Ishikawa (cell line): ENCODE data around the gene TOMM6.

Experiments used
- CEBPB ChIP-seq: IDR thresholded peaks from 2 replicates; pipeline ENCODE4 v1.6.1; 2012
- CREB1 ChIP-seq: IDR thresholded peaks from 2 replicates; pipeline ENCODE4 v1.6.1; 2012; ENCODE audit warnings: low read depth
- EGR1 ChIP-seq: IDR thresholded peaks from 2 replicates; pipeline ENCODE4 v1.6.1; 2012
- EP300 ChIP-seq: IDR thresholded peaks from 2 replicates; pipeline ENCODE4 v1.6.1; 2012; ENCODE audit warnings: borderline replicate concordance
- FOXM1 ChIP-seq: IDR thresholded peaks from 2 replicates; pipeline ENCODE4 v1.6.1; 2012; ENCODE audit warnings: low read depth, borderline replicate concordance
- NFIC ChIP-seq: IDR thresholded peaks from 2 replicates; pipeline ENCODE4 v1.6.1; 2012
- RAD21 ChIP-seq: IDR thresholded peaks from 2 replicates; pipeline ENCODE4 v1.6.1; 2012; ENCODE audit warnings: low read depth
- TAF1 ChIP-seq: IDR thresholded peaks from 2 replicates; pipeline ENCODE4 v1.6.1; 2012; ENCODE audit warnings: low read depth, mild to moderate bottlenecking
- TCF12 ChIP-seq: IDR thresholded peaks from 2 replicates; pipeline ENCODE4 v1.6.1; 2012; ENCODE audit warnings: low read depth
- TEAD4 ChIP-seq: IDR thresholded peaks from 2 replicates; pipeline ENCODE4 v1.6.1; 2012
- YY1 ChIP-seq: IDR thresholded peaks from 2 replicates; pipeline ENCODE4 v1.6.1; 2012; ENCODE audit warnings: low read depth
- ZBTB7A ChIP-seq: IDR thresholded peaks from 2 replicates; pipeline ENCODE4 v1.6.1; 2012; ENCODE audit warnings: low read depth
- TF ChIP-seq, protein P1 (sequence below): IDR thresholded peaks from 2 replicates; pipeline ENCODE4 v1.6.1; 2012; ENCODE audit warnings: low read depth, mild to moderate bottlenecking
- TF ChIP-seq, protein P2 (sequence below): IDR thresholded peaks from 2 replicates; pipeline ENCODE4 v1.6.1; 2012
- TF ChIP-seq, protein P3 (sequence below): IDR thresholded peaks from 2 replicates; pipeline ENCODE4 v1.6.1; 2012

The TOMM6 gene

DNA sequence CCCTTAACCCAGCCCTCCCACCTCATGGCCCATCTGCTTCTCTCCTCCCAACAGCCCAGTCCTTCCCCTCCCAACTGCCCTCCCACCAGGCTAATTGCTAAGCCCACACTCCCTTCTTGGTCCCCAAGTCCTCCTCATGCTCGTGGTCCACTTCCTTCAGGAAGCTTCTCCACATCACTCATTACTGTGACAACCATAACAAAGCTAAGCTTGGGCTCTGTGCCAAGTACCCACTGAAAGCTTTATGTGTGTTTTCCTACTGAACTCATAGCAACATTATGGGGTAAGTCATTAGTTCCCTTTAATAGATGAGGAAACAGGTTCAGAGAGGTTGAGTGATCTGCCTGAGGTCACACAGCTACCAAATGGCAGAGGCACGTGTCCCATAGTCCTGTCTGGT is 24.0 kb upstream of the TOMM6 start:
- TF ChIP-seq TCF12 (no peak), CREB1 (no peak), NFIC (no peak), FOXM1 (no peak), ZBTB7A (no peak), RAD21 (no peak), EGR1 (no peak), TAF1 (no peak), YY1 (no peak), EP300 (no peak), TEAD4 (no peak), CEBPB (no peak)
- TF ChIP-seq, protein P1, sequence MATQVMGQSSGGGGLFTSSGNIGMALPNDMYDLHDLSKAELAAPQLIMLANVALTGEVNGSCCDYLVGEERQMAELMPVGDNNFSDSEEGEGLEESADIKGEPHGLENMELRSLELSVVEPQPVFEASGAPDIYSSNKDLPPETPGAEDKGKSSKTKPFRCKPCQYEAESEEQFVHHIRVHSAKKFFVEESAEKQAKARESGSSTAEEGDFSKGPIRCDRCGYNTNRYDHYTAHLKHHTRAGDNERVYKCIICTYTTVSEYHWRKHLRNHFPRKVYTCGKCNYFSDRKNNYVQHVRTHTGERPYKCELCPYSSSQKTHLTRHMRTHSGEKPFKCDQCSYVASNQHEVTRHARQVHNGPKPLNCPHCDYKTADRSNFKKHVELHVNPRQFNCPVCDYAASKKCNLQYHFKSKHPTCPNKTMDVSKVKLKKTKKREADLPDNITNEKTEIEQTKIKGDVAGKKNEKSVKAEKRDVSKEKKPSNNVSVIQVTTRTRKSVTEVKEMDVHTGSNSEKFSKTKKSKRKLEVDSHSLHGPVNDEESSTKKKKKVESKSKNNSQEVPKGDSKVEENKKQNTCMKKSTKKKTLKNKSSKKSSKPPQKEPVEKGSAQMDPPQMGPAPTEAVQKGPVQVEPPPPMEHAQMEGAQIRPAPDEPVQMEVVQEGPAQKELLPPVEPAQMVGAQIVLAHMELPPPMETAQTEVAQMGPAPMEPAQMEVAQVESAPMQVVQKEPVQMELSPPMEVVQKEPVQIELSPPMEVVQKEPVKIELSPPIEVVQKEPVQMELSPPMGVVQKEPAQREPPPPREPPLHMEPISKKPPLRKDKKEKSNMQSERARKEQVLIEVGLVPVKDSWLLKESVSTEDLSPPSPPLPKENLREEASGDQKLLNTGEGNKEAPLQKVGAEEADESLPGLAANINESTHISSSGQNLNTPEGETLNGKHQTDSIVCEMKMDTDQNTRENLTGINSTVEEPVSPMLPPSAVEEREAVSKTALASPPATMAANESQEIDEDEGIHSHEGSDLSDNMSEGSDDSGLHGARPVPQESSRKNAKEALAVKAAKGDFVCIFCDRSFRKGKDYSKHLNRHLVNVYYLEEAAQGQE: no peak
- TF ChIP-seq, protein P2, sequence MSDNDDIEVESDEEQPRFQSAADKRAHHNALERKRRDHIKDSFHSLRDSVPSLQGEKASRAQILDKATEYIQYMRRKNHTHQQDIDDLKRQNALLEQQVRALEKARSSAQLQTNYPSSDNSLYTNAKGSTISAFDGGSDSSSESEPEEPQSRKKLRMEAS: no peak
- TF ChIP-seq, protein P3, sequence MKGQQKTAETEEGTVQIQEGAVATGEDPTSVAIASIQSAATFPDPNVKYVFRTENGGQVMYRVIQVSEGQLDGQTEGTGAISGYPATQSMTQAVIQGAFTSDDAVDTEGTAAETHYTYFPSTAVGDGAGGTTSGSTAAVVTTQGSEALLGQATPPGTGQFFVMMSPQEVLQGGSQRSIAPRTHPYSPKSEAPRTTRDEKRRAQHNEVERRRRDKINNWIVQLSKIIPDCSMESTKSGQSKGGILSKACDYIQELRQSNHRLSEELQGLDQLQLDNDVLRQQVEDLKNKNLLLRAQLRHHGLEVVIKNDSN: no peak

DNA sequence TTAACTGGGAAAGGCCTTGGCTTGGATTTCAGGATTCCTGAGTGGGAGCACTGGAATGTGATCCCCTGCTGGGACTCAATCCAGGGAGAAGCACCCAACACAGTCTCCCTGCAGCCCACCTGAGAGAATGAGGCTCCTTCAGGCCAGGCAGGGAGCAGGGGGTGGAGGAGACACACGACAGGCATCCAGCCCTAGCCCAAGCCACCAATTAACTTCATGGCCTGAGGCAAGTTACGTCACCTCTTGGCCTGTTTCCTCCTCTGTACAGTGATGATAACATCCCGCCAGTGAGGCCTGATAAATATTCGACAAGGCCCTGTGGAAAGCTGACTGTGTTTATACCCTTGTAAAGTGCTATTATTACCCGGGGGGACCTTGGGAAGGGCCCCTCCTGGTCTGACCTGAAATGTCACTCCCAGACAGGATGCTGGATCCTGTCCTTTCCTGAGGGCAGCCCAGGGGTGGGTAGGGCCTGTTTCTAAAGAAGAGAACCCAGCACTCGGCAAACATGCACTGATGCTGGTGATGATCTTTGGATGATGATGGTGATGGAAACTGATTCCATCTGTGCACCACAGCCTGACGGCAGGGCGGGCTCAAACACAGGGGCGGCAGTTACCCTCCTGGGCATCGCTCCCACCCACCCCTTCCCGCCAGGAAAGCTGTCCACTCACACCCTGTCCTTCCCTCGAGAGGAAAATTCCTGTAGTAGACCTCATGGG is 20.2 kb upstream of the TOMM6 start:
- TF ChIP-seq, protein P3: no peak
- TF ChIP-seq NFIC (peak; percentile 10; the same call in 1 of the 2 replicates), TEAD4 (no peak), ZBTB7A (no peak), YY1 (no peak), EGR1 (no peak)
- TF ChIP-seq, protein P2: no peak

DNA sequence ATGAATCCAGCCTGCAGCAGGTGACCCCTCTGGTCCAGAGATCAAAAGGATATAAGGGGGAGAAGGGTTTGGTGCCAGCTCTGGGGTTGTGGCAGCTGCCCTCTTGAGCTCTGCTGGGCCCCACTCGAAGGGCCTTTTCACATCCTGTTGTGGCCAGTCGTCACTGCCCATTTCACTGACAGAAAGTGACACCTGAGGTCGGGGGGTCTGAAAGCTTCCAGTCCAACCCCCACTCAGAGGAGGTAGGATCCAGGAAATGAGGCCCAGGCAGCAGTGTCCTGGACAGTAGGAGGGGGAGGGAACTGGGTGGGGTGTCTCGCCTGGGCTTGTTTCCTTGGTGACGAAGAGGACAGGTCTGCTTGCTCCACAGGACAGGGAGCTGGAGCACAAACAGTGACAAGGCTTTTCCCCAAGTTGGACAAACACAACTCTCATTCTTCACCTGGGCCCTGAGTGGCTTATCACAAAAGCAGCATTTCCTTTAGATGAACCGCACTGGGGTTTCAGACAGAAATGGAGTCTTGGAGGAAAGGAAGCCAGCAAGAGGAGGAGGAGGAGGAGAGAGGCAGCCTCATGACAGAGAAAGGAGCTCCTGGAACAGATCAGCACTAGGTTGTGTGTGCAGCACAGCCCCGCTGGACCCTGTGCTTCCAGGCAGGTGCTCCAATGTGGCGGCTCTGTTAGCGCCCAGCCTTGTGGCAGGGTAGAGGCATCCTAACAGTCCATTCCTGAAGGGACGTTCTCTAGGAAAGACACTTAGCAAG is 18.8 kb upstream of the TOMM6 start:
- TF ChIP-seq TCF12 (no peak), YY1 (no peak), TAF1 (no peak), EGR1 (no peak), ZBTB7A (no peak), NFIC (no peak), RAD21 (no peak), FOXM1 (no peak), CEBPB (no peak), CREB1 (no peak)
- TF ChIP-seq, protein P1: no peak
- TF ChIP-seq, protein P2: no peak

DNA sequence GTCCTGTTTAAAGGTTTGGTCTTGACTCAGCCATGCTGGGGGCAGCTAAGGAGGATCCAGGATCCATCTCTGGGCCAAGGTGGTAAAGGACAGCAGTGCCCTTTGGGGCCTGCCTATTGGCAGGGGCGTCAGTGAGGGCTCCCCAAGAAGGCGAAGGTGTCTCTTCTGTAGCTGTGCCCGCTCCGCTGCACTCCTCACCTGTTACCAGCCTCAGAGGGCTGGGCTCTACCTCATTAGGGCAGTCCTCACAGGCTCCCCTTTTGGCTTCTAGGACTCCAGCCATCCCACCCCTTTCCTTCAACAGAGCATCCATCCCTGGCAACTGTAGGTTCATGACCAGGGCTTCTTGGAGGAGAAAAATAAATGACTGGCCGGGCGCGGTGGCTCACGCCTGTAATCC is 18.1 kb upstream of the TOMM6 start:
- TF ChIP-seq CEBPB (no peak), EGR1 (no peak), TCF12 (no peak), NFIC (no peak), ZBTB7A (no peak)

DNA sequence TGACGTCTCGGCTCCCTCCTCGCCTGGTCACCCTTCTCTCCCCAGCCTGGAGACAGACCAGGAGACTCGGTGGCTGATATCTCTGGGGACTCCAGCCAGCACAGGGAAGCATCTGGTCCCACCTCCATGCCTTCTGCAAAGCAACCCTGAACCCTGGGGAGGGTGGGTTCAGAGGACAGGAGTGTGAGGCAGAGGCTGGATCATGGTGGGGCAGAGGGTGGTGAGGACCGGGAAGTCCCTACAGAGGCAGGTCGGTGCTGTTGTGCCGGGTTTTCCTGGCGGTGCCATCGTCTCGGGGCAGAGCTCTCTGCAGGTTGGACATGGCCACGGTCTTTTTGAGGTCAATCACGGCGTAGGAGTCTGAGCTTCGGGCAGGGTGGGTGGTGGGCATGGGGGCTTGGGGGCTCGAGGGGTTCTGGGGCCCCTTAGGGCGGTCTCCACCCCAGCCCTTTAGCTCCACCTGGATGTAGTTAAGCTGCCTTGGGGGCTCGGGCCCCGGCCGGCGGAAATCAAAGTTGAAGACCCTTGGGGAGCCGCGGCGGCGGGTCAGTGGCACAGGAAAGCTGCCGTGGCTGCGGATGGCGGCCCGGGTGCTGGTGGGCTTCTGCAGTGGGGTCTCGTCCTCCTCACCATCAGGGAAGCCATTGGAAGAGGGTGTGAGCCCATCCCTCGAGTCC is 17.0 kb upstream of the TOMM6 start:
- no peak for TF ChIP-seq TAF1
- TF ChIP-seq NFIC: no peak
- TF ChIP-seq CREB1: no peak
- no peak for TF ChIP-seq EP300
- no peak for TF ChIP-seq FOXM1
- no peak for TF ChIP-seq RAD21
- TF ChIP-seq, protein P3: no peak
